ENCODE measurements around the gene C10orf71. TPM values are rescaled to one million over a fixed set of nuclear protein-coding genes. Genes with fewer than 3 reads are reported as not detected.

Gene C10orf71
- not detected for total RNA-seq

GRCh38 chr10:49298983-49299815 lies at the start of gene C10orf71:
Gene C10orf71, plus strand, starts transcription at chr10:49299170. Its CDS starts 23,376 bp downstream, at chr10:49322546.
- DNase-seq: no peak

GRCh38 chr10:49252313-49253034 lies 46.5 kb upstream of the C10orf71 start:
- no peak for DNase-seq

GRCh38 chr10:49253340-49253906 lies 45.5 kb upstream of the C10orf71 start:
- no peak for DNase-seq

- DNase-seq: no peak
Measured at GRCh38 chr10:49254150-49254549, 44.8 kb upstream of the C10orf71 start.

- DNase-seq: no peak
Measured at GRCh38 chr10:49254556-49255318, 44.2 kb upstream of the C10orf71 start.

GRCh38 chr10:49255883-49256282 lies 43.1 kb upstream of the C10orf71 start:
- DNase-seq: no peak

- no peak for DNase-seq
Measured at GRCh38 chr10:49257154-49257553, 41.8 kb upstream of the C10orf71 start.

- DNase-seq: no peak
Measured at GRCh38 chr10:49257626-49258349, 41.2 kb upstream of the C10orf71 start.

GRCh38 chr10:49258350-49258683 lies 40.7 kb upstream of the C10orf71 start:
- no peak for DNase-seq

- no peak for DNase-seq
Measured at GRCh38 chr10:49260644-49261296, 38.2 kb upstream of the C10orf71 start.

- DNase-seq: no peak
Measured at GRCh38 chr10:49263591-49263990, 35.4 kb upstream of the C10orf71 start.

- no peak for DNase-seq
Measured at GRCh38 chr10:49264177-49264677, 34.7 kb upstream of the C10orf71 start.

GRCh38 chr10:49265885-49266284 lies 33.1 kb upstream of the C10orf71 start:
- DNase-seq: no peak

- DNase-seq: no peak
Measured at GRCh38 chr10:49268185-49268584, 30.8 kb upstream of the C10orf71 start.

- no peak for DNase-seq
Measured at GRCh38 chr10:49269523-49269922, 29.4 kb upstream of the C10orf71 start.

GRCh38 chr10:49270565-49270964 lies 28.4 kb upstream of the C10orf71 start:
- DNase-seq: no peak

GRCh38 chr10:49271346-49271745 lies 27.6 kb upstream of the C10orf71 start:
- DNase-seq: no peak

- no peak for DNase-seq
Measured at GRCh38 chr10:49272251-49273081, 26.5 kb upstream of the C10orf71 start.

- no peak for DNase-seq
Measured at GRCh38 chr10:49273082-49273465, 25.9 kb upstream of the C10orf71 start.

- DNase-seq: no peak
Measured at GRCh38 chr10:49273626-49274025, 25.3 kb upstream of the C10orf71 start.
